IPS-20b (cell line): Measurements from ENCODE around the gene LRRC73.
A peak's percentile ranks its signal among the peaks of the same experiment; 100 is the strongest.

Source experiments
- H3K27ac ChIP-seq: one replicate; pipeline ENCODE4 v1.5.1; 2013; ENCODE audit warnings: low read length
- H3K27me3 ChIP-seq: 2 replicates; pipeline ENCODE4 v1.6.1; 2013; ENCODE audit warnings: mild to moderate bottlenecking, low read length, inconsistent platforms; ENCODE audit not compliant: insufficient read depth
- H3K36me3 ChIP-seq: 2 replicates; pipeline ENCODE4 v1.6.1; 2013; ENCODE audit warnings: low read depth, mild to moderate bottlenecking, inconsistent platforms, low read length, moderate library complexity; ENCODE audit not compliant: insufficient read depth
- H3K4me1 ChIP-seq: 2 replicates; pipeline ENCODE4 v1.6.1; 2013; ENCODE audit warnings: mild to moderate bottlenecking, control low read depth, inconsistent platforms, low read length, moderate library complexity; ENCODE audit not compliant: insufficient read depth
- H3K4me3 ChIP-seq: 2 replicates; pipeline ENCODE4 v1.5.1; 2013; ENCODE audit warnings: mild to moderate bottlenecking, low read length, inconsistent platforms
- H3K9ac ChIP-seq: 2 replicates; pipeline ENCODE4 v1.6.1; 2013; ENCODE audit warnings: low read depth, mild to moderate bottlenecking, inconsistent platforms, low read length, moderate library complexity
- H3K9me3 ChIP-seq: 2 replicates; pipeline ENCODE4 v1.6.1; 2013; ENCODE audit warnings: mild to moderate bottlenecking, low read depth, low read length, inconsistent platforms; ENCODE audit not compliant: insufficient read depth

The LRRC73 gene

GRCh38 chr6:43497129-43497396, 13.1 kb downstream of the LRRC73 start:
- no peak overlapping the region for H3K27ac ChIP-seq
- no peak overlapping the region for H3K9ac ChIP-seq
- no peaks in the 10 kb centered on the region for H3K27me3 ChIP-seq
- H3K9me3 ChIP-seq, result no peaks in the 10 kb centered on the region
- peaks cover 53% of the 10 kb centered on the region for H3K36me3 ChIP-seq
- H3K4me1 ChIP-seq, result peaks cover 17% of the 10 kb centered on the region
- H3K4me3 ChIP-seq, result no peak overlapping the region

- Histone ChIP-seq H3K36me3 (peaks cover 47% of the 10 kb centered on the region), H3K27me3 (no peaks in the 10 kb centered on the region), H3K27ac (no peak overlapping the region), H3K4me3 (no peak overlapping the region), H3K4me1 (peaks cover 17% of the 10 kb centered on the region), H3K9ac (peak overlapping the region; percentile 42; the same call in 1 of the 2 replicates), H3K9me3 (no peaks in the 10 kb centered on the region)
Measured at GRCh38 chr6:43496370-43497128, 13.6 kb downstream of the LRRC73 start.

- Histone ChIP-seq H3K9ac (peak overlapping the region; percentile 42; the same call in 1 of the 2 replicates), H3K4me3 (no peak overlapping the region), H3K4me1 (peaks cover 17% of the 10 kb centered on the region)
Measured at GRCh38 chr6:43495409-43495941, 14.7 kb downstream of the LRRC73 start.

DNA sequence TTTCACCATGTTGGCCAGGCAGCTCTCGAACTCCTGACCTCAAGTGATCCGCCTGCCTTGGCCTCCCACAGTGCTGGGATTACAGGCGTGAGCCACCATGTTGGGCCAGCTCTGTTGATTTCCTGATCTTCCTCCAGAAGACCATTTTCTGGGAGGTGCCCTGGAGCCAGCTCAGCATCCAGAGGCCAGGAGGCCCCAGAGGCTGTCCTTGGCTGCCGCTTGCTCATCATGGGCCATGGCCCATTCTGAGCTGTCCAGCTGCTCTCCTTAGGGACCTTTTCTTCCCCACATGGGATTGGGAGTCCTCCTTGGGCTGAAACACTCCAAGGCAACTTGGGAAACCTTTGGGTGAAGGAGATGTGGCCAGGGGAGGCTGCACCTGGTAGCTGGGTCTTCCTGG, 15.4 kb downstream of the LRRC73 start:
- Histone ChIP-seq H3K27me3 (no peaks in the 10 kb centered on the region), H3K36me3 (peaks cover 30% of the 10 kb centered on the region), H3K9ac (no peak overlapping the region), H3K4me3 (no peak overlapping the region), H3K4me1 (peaks cover 17% of the 10 kb centered on the region), H3K9me3 (no peaks in the 10 kb centered on the region), H3K27ac (no peak overlapping the region)

More at GRCh38 chr6:43495409-43495941, 14.7 kb downstream of the LRRC73 start:
- Histone ChIP-seq H3K36me3 (peaks cover 37% of the 10 kb centered on the region), H3K9me3 (no peaks in the 10 kb centered on the region), H3K27ac (no peak overlapping the region), H3K27me3 (no peaks in the 10 kb centered on the region)

DNA sequence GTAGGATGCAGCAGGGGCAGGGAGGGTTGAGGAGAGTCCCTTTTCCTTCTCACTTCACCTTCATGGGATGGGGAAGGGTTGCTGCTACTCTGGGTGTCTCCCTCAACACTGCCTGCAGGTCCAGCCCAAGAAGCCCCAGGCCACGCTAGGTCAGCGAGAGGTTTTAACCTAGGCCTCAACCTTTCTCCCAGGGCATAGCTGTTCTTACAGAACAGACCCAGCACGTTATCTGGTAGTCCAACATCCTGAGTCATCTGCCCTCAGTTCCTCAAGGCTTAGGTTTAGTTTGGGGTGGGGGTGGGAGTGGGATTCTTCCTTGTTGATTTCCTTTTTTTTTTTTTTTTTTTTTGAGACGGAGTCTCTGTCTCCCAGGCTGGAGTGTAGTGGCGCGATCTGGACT, 15.8 kb downstream of the LRRC73 start:
- no peak overlapping the region for H3K9ac ChIP-seq
- no peaks in the 10 kb centered on the region for H3K27me3 ChIP-seq
- peaks cover 25% of the 10 kb centered on the region for H3K36me3 ChIP-seq
- H3K4me3 ChIP-seq, result no peak overlapping the region
- peaks cover 17% of the 10 kb centered on the region for H3K4me1 ChIP-seq
- no peaks in the 10 kb centered on the region for H3K9me3 ChIP-seq
- no peak overlapping the region for H3K27ac ChIP-seq

DNA sequence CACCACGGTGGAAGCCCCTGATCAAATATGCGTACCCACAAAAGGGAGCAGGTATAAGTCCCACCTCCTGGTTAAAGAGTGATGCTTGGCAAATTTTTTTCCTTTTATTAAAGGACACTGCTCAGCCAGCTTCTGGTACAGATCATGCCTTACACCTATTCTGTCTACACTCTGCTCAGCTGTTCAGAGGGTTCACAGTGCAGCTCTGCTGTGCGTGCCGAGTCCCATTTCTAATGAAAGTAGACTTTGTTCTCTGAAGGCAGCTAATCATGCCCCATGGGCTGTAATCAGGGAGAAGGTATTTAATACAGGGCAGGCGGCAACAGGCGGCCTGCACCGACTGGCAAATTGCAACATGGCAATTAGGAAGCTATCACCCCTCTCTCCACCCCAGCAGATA, 16.3 kb downstream of the LRRC73 start:
- Histone ChIP-seq H3K27ac (no peak overlapping the region), H3K4me3 (no peak overlapping the region), H3K27me3 (no peaks in the 10 kb centered on the region), H3K4me1 (peaks cover 17% of the 10 kb centered on the region), H3K9me3 (no peaks in the 10 kb centered on the region), H3K9ac (no peak overlapping the region), H3K36me3 (peaks cover 20% of the 10 kb centered on the region)

DNA sequence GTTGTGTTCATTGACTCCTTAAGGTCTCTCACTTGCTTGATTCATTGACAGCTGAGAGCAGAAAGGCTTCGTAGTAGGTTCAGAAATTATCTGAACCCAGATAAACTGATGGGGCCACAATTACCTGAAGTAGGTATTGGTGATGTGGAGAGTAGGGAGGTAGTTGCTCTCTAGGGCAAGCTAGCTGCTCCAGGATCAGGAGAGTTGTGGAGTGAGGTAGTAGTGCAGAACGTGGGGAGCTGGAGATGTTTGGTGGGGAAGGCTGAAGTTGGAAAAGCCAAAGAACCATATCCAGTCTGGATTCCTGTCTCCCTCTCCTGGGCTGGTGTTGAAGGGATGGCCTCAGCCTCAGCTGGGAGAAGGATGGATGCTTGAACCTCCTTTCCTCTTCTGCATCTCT, 16.9 kb downstream of the LRRC73 start:
- Histone ChIP-seq H3K9me3 (no peaks in the 10 kb centered on the region), H3K9ac (no peak overlapping the region), H3K27me3 (no peaks in the 10 kb centered on the region), H3K27ac (no peak overlapping the region), H3K36me3 (peaks cover 14% of the 10 kb centered on the region; the same call in 1 of the 2 replicates), H3K4me3 (no peak overlapping the region), H3K4me1 (peaks cover 17% of the 10 kb centered on the region)

- H3K4me1 ChIP-seq, result peaks cover 17% of the 10 kb centered on the region
- no peak overlapping the region for H3K27ac ChIP-seq
- peak overlapping the region; percentile 18; the same call in 1 of the 2 replicates for H3K9ac ChIP-seq
- peaks cover 9% of the 10 kb centered on the region; the same call in 1 of the 2 replicates for H3K36me3 ChIP-seq
- no peaks in the 10 kb centered on the region for H3K27me3 ChIP-seq
- 0 out of 2 replicates have a peak overlapping the region, but pooled peaks have one; percentile 17 for H3K4me3 ChIP-seq
- no peaks in the 10 kb centered on the region for H3K9me3 ChIP-seq
Measured at GRCh38 chr6:43492673-43493072, 17.5 kb downstream of the LRRC73 start.

DNA sequence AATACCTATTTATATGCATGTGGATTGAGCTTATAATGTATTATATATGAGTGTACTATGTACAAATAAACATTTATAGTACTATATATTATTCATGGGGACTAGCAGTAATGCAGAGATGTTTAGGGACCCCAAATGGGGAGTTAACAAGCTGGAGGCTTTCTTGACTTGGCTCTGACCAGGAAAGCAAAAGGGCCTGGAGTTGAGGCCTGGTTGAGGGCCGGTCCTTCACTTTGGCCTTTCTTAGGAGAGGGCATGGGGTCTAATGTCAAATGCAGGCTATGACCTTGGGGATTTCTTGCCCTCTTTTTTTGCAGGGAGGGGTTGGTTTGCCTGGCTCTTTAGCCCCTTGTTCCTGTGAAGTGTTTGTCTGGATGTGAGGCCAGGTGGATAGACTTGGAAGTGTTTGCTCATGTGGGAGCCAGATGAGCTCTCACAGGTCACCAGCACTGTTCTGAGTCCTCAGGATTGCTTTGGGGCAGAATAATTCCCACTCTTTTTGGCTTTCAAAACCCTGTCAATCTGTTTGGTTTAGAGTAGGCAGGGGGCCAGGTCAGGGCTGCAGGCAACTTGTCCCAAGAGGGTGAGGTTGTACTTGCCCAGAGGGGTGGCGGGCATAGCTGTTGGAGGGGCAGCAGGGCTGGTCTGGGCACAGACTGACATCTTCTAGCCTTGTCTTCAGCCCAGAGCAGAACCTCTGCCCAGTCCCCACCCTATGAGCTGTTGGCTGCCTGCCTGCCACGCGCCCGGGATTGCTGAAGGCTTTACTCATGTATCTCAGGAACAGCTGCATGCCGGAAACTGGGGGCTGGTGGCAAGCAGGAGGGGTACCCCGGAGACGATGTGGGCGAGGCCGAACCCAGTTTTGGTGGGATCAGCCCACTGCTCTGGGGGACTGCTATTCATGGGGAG, 18.1 kb downstream of the LRRC73 start:
- no peaks in the 10 kb centered on the region for H3K9me3 ChIP-seq
- H3K4me1 ChIP-seq, result peaks cover 17% of the 10 kb centered on the region
- H3K9ac ChIP-seq, result 0 out of 2 replicates have a peak overlapping the region, but pooled peaks have one; percentile 18
- peaks cover 4% of the 10 kb centered on the region; the same call in 1 of the 2 replicates for H3K36me3 ChIP-seq
- H3K4me3 ChIP-seq, result 0 out of 2 replicates have a peak overlapping the region, but pooled peaks have one; percentile 17
- no peaks in the 10 kb centered on the region for H3K27me3 ChIP-seq
- H3K27ac ChIP-seq, result no peak overlapping the region

- Histone ChIP-seq H3K4me1 (peaks cover 11% of the 10 kb centered on the region), H3K36me3 (peaks cover 11% of the 10 kb centered on the region; the same call in 1 of the 2 replicates), H3K27me3 (no peaks in the 10 kb centered on the region), H3K9me3 (no peaks in the 10 kb centered on the region), H3K27ac (no peak overlapping the region), H3K4me3 (no peak overlapping the region), H3K9ac (no peak overlapping the region)
Measured at GRCh38 chr6:43490523-43490939, 19.6 kb downstream of the LRRC73 start.

DNA sequence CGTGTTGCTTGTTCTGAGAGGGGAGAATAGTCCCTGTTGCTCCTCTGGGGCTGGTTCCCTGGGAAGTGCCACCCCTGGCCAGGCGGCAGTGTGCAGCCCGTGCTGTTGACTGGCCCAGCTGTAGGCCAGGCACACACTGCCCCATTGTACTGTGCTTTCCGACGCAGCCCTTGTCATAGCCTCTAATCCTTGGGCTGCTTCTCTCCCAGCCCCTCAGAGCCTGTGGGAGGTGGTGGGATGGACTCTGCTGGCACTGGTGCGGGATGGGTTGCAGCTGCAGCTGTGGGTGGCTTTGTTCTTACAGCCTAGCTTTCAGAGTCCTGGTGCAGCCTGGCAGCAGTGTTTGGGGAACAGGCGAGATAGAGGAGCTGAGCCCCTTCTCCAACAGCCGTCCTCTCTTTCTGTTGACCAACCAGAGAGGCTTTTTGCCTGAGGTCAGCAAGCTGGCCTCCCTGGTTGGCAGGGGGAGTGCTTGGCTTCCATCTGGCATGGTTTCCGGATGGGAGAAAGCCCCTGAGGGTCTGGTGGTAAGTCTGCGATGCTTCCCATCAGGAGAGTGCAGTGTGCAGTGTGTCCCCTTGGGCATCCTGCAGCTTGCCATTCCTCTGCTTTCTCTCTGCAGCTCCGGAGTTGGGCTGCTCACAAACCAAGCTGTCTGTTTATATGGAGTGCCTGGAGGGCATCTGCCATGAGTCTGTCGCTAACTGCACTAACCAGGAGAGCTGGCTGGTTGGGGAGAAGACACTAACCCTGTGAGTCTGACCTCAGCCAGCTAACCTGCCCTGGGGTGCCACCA, 20.7 kb downstream of the LRRC73 start:
- peaks cover 14% of the 10 kb centered on the region; the same call in 1 of the 2 replicates for H3K36me3 ChIP-seq
- no peaks in the 10 kb centered on the region for H3K27me3 ChIP-seq
- H3K9me3 ChIP-seq, result no peaks in the 10 kb centered on the region
- H3K4me3 ChIP-seq, result no peak overlapping the region
- H3K9ac ChIP-seq, result no peak overlapping the region
- peaks cover 11% of the 10 kb centered on the region for H3K4me1 ChIP-seq
- no peak overlapping the region for H3K27ac ChIP-seq
